Activated CD4-positive, alpha-beta T cell treated with anti-CD3 and anti-CD28 coated beads, Interleukin-2, amount 50 U/mL, for 16 hours (primary cell): ENCODE results near the gene DIP2C.
A peak's percentile ranks its signal among the peaks of the same experiment; 100 is the strongest.
"Not testable (repeated sequence)": the region's sequence is repeated elsewhere in the genome, so short reads cannot be mapped to it uniquely, and the experiment has no call there.

Experiments
- DNase-seq: peaks from one replicate; pipeline ENCODE4 v3.0.0-alpha.2; 2020

The DIP2C gene

GRCh38 chr10:528173-529165 is 161.0 kb downstream of the DIP2C start:
- DNase-seq, result no peak

- no peak for DNase-seq
These were observed 162.1 kb downstream of the DIP2C start for GRCh38 chr10:527416-527815.

GRCh38 chr10:526651-527312 is 162.7 kb downstream of the DIP2C start:
- DNase-seq, result no peak

GRCh38 chr10:525565-526315 is 163.7 kb downstream of the DIP2C start:
- DNase-seq, result no peak

GRCh38 chr10:523925-524324 is 165.5 kb downstream of the DIP2C start:
- DNase-seq, result no peak

- DNase-seq, result no peak
These were observed 167.1 kb downstream of the DIP2C start for GRCh38 chr10:522350-522749.

GRCh38 chr10:521261-522250 is 167.9 kb downstream of the DIP2C start:
- no peak for DNase-seq

GRCh38 chr10:520402-520787 is 169.1 kb downstream of the DIP2C start:
- DNase-seq, result no peak

GRCh38 chr10:519716-520401 is 169.6 kb downstream of the DIP2C start:
- DNase-seq, result no peak

GRCh38 chr10:519055-519715 is 170.3 kb downstream of the DIP2C start:
- DNase-seq, result no peak

- DNase-seq, result no peak
These were observed 171.5 kb downstream of the DIP2C start for GRCh38 chr10:517872-518475.

GRCh38 chr10:517241-517830 is 172.1 kb downstream of the DIP2C start:
- no peak for DNase-seq

GRCh38 chr10:516764-517163 is 172.7 kb downstream of the DIP2C start:
- no peak for DNase-seq

- DNase-seq, result no peak
These were observed 173.8 kb downstream of the DIP2C start for GRCh38 chr10:515674-516073.

- DNase-seq, result no peak
These were observed 175.3 kb downstream of the DIP2C start for GRCh38 chr10:514137-514671.

- DNase-seq, result no peak
These were observed 176.1 kb downstream of the DIP2C start for GRCh38 chr10:513393-513792.

- DNase-seq, result not testable (repeated sequence)
These were observed 176.8 kb downstream of the DIP2C start for GRCh38 chr10:512661-513060.

- no peak for DNase-seq
These were observed 177.6 kb downstream of the DIP2C start for GRCh38 chr10:511849-512191.

GRCh38 chr10:511101-511848 is 178.2 kb downstream of the DIP2C start:
- peak; percentile 78 for DNase-seq
